ENCODE data around the gene TM7SF2. TPM values are rescaled to one million over a fixed set of nuclear protein-coding genes. Genes with fewer than 3 reads are reported as not detected.
A peak's percentile ranks its signal among the peaks of the same experiment; 100 is the strongest.

Gene TM7SF2
- total and polyA plus RNA-seq, 2 of the 13 experiments (the other 11 are each of a cell fraction or from before 2014, with no cell fraction given): 56.0 to 66.9 TPM

- TF ChIP-seq ZNF275 (CRISPR knock-in tag; IDR thresholded peaks at IDR 0.05; ENCODE audit: borderline replicate concordance) (no peak), ZNF674 (CRISPR knock-in tag; IDR thresholded peaks at IDR 0.05; ENCODE audit: low read depth) (no peak), MXD3 (CRISPR knock-in tag; IDR thresholded peaks at IDR 0.05) (no peak), ZBTB46 (CRISPR knock-in tag; IDR thresholded peaks at IDR 0.05; ENCODE audit: borderline replicate concordance) (no peak), ZNF264 (CRISPR knock-in tag; IDR thresholded peaks at IDR 0.05) (no peak), MTA1 (CRISPR knock-in tag; IDR thresholded peaks at IDR 0.05; ENCODE audit: borderline replicate concordance) (0 out of 2 replicates have a peak, but pooled peaks have one; percentile 25), ZBTB43 (CRISPR knock-in tag; conservative IDR thresholded peaks at IDR 0.05) (no peak), DR1 (CRISPR knock-in tag; IDR thresholded peaks at IDR 0.05) (no peak), SMYD3 (CRISPR knock-in tag; IDR thresholded peaks at IDR 0.05) (no peak), ZNF564 (CRISPR knock-in tag; IDR thresholded peaks at IDR 0.05) (no peak), KDM2A (CRISPR knock-in tag; IDR thresholded peaks at IDR 0.05; ENCODE audit: borderline replicate concordance, low read depth) (no peak), FOXP1 (IDR thresholded peaks at IDR 0.05) (no peak), FOXP1 (CRISPR knock-in tag; IDR thresholded peaks at IDR 0.05) (no peak), ZNF841 (CRISPR knock-in tag; IDR thresholded peaks at IDR 0.05; ENCODE audit: borderline replicate concordance) (no peak), UBTF (CRISPR knock-in tag; IDR thresholded peaks at IDR 0.05) (no peak), E2F5 (CRISPR knock-in tag; conservative IDR thresholded peaks at IDR 0.05) (no peak), TEAD2 (CRISPR knock-in tag; IDR thresholded peaks at IDR 0.05) (no peak), GPN1 (CRISPR knock-in tag; IDR thresholded peaks at IDR 0.05; ENCODE audit: borderline replicate concordance) (no peak), PLSCR1 (CRISPR knock-in tag; IDR thresholded peaks at IDR 0.05; ENCODE audit: borderline replicate concordance) (no peak), SCMH1 (CRISPR knock-in tag; IDR thresholded peaks at IDR 0.05; ENCODE audit: borderline replicate concordance) (no peak), POLR2A (IDR thresholded peaks at IDR 0.05; ENCODE audit: insufficient read depth in 1 of 2, low read depth in 2 of 2, low read length in 2 of 2) (peak in 1 of 2 experiments; percentile 74; a peak in 3 of 4 replicates)
Observed at GRCh38 chr11:65132988-65133700, 21.5 kb downstream of the TM7SF2 start (continued).

Measured in HepG2 (cell line).